ENCODE data around the gene ZPBP2. TPM values are rescaled to one million over a fixed set of nuclear protein-coding genes. Genes with fewer than 3 reads are reported as not detected.

ZPBP2 gene
- total and polyA plus RNA-seq, 10 donors: 0.16 to 0.46 (median 0.23) TPM; not detected in 4

DNA sequence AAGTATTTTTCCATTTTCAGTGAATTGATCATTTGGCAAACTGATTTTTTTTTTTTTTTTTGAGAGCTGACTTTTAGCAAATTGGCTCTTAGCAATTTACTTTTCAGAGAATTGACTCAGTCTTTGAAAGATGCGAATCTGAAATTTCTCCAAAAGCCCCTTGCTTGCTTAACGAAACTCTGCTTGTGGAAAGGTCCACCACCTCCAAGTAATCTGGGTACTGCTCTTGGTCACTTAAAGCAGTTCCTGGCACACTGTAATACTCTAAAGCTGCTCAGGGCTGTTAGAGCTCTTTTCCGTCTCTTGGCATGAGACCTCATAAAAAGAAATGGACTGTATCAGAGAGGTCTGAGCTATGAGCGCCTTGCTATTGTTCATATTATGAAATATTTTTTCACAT is 47.6 kb downstream of the ZPBP2 start:
- H3K4me3 ChIP-seq: no peak overlapping the region
- WGBS, 5 donors: 76 to 86% (median 80%) methylated on average over 4 of the region's 4 CpGs
- no peak overlapping the region for H3K27ac ChIP-seq
- intact Hi-C loops (cut with DNase I; ENCODE audit: low total_unique reads): no loop called here
- H3K36me3 ChIP-seq: peaks cover 0 to 68% (median 19%) of the 10 kb centered on the region in 6 donors
- H3K27me3 ChIP-seq (replicated peaks in 1 of 7): no peaks in the 10 kb centered on the region
- DNase-seq: no peak
- H3K4me1 ChIP-seq: peaks cover 0 to 23% (median 9%) of the 10 kb centered on the region in 6 donors
- H3K9me3 ChIP-seq: no peaks in the 10 kb centered on the region
- TF ChIP-seq POLR2A (IDR thresholded peaks at IDR 0.05) (no peak), POLR2AphosphoS5 (IDR thresholded peaks at IDR 0.05) (no peak)
- TF ChIP-seq, protein P1, sequence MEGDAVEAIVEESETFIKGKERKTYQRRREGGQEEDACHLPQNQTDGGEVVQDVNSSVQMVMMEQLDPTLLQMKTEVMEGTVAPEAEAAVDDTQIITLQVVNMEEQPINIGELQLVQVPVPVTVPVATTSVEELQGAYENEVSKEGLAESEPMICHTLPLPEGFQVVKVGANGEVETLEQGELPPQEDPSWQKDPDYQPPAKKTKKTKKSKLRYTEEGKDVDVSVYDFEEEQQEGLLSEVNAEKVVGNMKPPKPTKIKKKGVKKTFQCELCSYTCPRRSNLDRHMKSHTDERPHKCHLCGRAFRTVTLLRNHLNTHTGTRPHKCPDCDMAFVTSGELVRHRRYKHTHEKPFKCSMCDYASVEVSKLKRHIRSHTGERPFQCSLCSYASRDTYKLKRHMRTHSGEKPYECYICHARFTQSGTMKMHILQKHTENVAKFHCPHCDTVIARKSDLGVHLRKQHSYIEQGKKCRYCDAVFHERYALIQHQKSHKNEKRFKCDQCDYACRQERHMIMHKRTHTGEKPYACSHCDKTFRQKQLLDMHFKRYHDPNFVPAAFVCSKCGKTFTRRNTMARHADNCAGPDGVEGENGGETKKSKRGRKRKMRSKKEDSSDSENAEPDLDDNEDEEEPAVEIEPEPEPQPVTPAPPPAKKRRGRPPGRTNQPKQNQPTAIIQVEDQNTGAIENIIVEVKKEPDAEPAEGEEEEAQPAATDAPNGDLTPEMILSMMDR (IDR thresholded peaks at IDR 0.05 in 8 of 11, conservative IDR thresholded peaks at IDR 0.05 in 3 of 11): no peak

DNA sequence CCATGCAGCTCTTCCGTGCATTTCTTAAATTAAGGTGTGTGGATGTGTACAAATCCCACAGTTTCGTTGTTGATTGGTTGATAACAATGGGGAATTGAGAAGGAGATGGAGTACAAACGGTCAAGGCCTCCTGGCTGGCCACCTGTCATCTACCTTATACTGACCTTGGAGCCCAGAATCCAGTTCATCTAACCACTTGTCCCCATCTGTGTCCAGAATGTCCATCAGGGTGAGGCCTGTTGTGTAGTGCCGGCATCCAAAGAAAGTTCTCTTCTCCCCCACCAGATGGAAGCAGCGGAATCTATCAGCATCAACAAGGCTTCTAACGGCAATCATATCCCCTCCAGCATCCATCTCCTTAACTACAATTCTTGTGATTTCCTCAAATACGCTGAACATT is 48.9 kb downstream of the ZPBP2 start:
- TF ChIP-seq POLR2AphosphoS5 (IDR thresholded peaks at IDR 0.05): no peak
- no peak for TF ChIP-seq POLR2A (IDR thresholded peaks at IDR 0.05)
- TF ChIP-seq, protein P1 (IDR thresholded peaks at IDR 0.05 in 8 of 11, conservative IDR thresholded peaks at IDR 0.05 in 3 of 11): no peak
- Histone ChIP-seq H3K36me3 (peaks cover 0 to 68% (median 22%) of the 10 kb centered on the region in 6 donors), H3K27me3 (replicated peaks in 1 of 7) (no peaks in the 10 kb centered on the region), H3K4me1 (peaks cover 0 to 37% (median 22%) of the 10 kb centered on the region in 6 donors), H3K9me3 (no peaks in the 10 kb centered on the region), H3K4me3 (no peak overlapping the region), H3K27ac (no peak overlapping the region)
- intact Hi-C loops (cut with DNase I; ENCODE audit: low total_unique reads): no loop called here
- no peak for DNase-seq
- WGBS, 5 donors: 88 to 92% (median 89%) methylated on average over 7 of the region's 7 CpGs

GRCh38 chr17:39919087-39919683 is 51.2 kb downstream of the ZPBP2 start:
- H3K4me1 ChIP-seq: peaks cover 0 to 59% (median 42%) of the 10 kb centered on the region in 6 donors
- DNase-seq: no peak
- WGBS, 5 donors: 97 to 99% (median 97%) methylated on average over 7 to 9 of the region's 9 CpGs
- intact Hi-C loops (cut with DNase I; ENCODE audit: low total_unique reads): no loop called here
- TF ChIP-seq POLR2A (IDR thresholded peaks at IDR 0.05) (no peak), POLR2AphosphoS5 (IDR thresholded peaks at IDR 0.05) (no peak)
- TF ChIP-seq, protein P1 (IDR thresholded peaks at IDR 0.05 in 8 of 11, conservative IDR thresholded peaks at IDR 0.05 in 3 of 11): no peak
- peaks cover 3 to 70% (median 40%) of the 10 kb centered on the region in 6 donors for H3K36me3 ChIP-seq
- no peaks in the 10 kb centered on the region for H3K9me3 ChIP-seq
- no peaks in the 10 kb centered on the region for H3K27me3 ChIP-seq (replicated peaks in 1 of 7)
- H3K27ac ChIP-seq: no peak overlapping the region
- no peak overlapping the region for H3K4me3 ChIP-seq

All from spleen (tissue), 11 donors.